OCI-LY7 (cell line): ENCODE measurements around the gene TNFAIP1. TPM values are rescaled to one million over a fixed set of nuclear protein-coding genes. Genes with fewer than 3 reads are reported as not detected.

Experiments
- BruUV-seq: library from RNA; stranded (reverse); fragments of 400-500 nt; replicated peaks from 2 replicates; lab custom pipeline; 2021; lab: Mats Ljungman, UMichigan
- CTCF ChIA-PET: fragments of 300-600 bp; sonication (Branson Sonifier 250); formaldehyde crosslinking; loops from one replicate; lab custom pipeline; 2022; ENCODE audit warnings: antibody characterized with exemption; ENCODE audit not compliant: unreplicated experiment; lab: Charles Lee
- POLR2A ChIA-PET: fragments of 300-600 bp; sonication (Branson Sonifier 250); formaldehyde crosslinking; loops from one replicate; lab custom pipeline; 2022; ENCODE audit warnings: antibody characterized with exemption; lab: Charles Lee
- DNase-seq: peaks from one replicate; pipeline ENCODE4 v3.0.0-alpha.2; 2015; ENCODE audit warnings: low spot score
- H2AFZ ChIP-seq: fragments of 200-600 bp; sonication (generic), shearing (Covaris generic); 2 replicates; pipeline ENCODE4 v1.6.1; 2014; ENCODE audit warnings: mild to moderate bottlenecking, antibody characterized with exemption, low read length, moderate library complexity
- H3K27ac ChIP-seq: fragments of 200-600 bp; sonication (generic); 2 replicates; pipeline ENCODE4 v1.5.1; 2014; ENCODE audit warnings: mixed run types, low read depth, mild to moderate bottlenecking, moderate library complexity, low read length, inconsistent platforms; ENCODE audit not compliant: poor library complexity, severe bottlenecking
- H3K36me3 ChIP-seq: fragments of 200-600 bp; sonication (generic); 2 replicates; pipeline ENCODE4 v1.6.1; 2014; ENCODE audit warnings: mild to moderate bottlenecking, antibody characterized with exemption, low read length, moderate library complexity, mixed read lengths; ENCODE audit not compliant: insufficient read depth
- H3K4me1 ChIP-seq: fragments of 200-600 bp; sonication (generic); 2 replicates; pipeline ENCODE4 v1.5.1; 2014; ENCODE audit warnings: mild to moderate bottlenecking, low read length; ENCODE audit not compliant: insufficient read depth, poor library complexity, severe bottlenecking
- H3K4me2 ChIP-seq: fragments of 200-600 bp; sonication (generic); 2 replicates; pipeline ENCODE4 v1.6.1; 2014; ENCODE audit warnings: mild to moderate bottlenecking, low read length
- H3K4me3 ChIP-seq: fragments of 200-600 bp; sonication (generic); 2 replicates; pipeline ENCODE4 v1.5.1; 2014; ENCODE audit warnings: mild to moderate bottlenecking, low read depth, low read length; ENCODE audit not compliant: poor library complexity, severe bottlenecking
- H3K79me2 ChIP-seq: fragments of 200-600 bp; sonication (generic); 2 replicates; pipeline ENCODE4 v1.6.1; 2016; ENCODE audit warnings: low read depth, mild to moderate bottlenecking, low read length, moderate library complexity, mixed read lengths; ENCODE audit not compliant: insufficient read depth
- H3K9me2 ChIP-seq: fragments of 200-600 bp; sonication (generic); 2 replicates; pipeline ENCODE4 v1.6.1; 2016; ENCODE audit warnings: mild to moderate bottlenecking, low read length, mixed read lengths; ENCODE audit not compliant: insufficient read depth
- H3K9me3 ChIP-seq: fragments of 200-600 bp; sonication (generic); 2 replicates; pipeline ENCODE4 v1.6.1; 2014; ENCODE audit warnings: mild to moderate bottlenecking, mixed run types, low read length, mixed read lengths
- H4K20me1 ChIP-seq: fragments of 200-600 bp; sonication (generic); 2 replicates; pipeline ENCODE4 v1.6.1; 2014; ENCODE audit warnings: mild to moderate bottlenecking, antibody characterized with exemption, low read length, moderate library complexity, mixed read lengths; ENCODE audit not compliant: insufficient read depth
- CTCF ChIP-seq: fragments of 200-600 bp; sonication (generic); conservative IDR thresholded peaks from 2 replicates; pipeline ENCODE4 v1.5.1; 2014; ENCODE audit warnings: mild to moderate bottlenecking, antibody characterized with exemption, low read length, moderate library complexity, mixed read lengths
- EZH2phosphoT487 ChIP-seq: fragments of 200-600 bp; sonication (generic); IDR thresholded peaks from 2 replicates; pipeline ENCODE4 v1.6.1; 2018; ENCODE audit warnings: low read depth, borderline replicate concordance, mild to moderate bottlenecking, mixed run types, antibody characterized with exemption, low read length, moderate library complexity, mixed read lengths
- intact Hi-C: fragments of 100-400 bp; cut with micrococcal nuclease; formaldehyde crosslinking; loops from one replicate; pipeline ENCODE4 v1.10.0; 2022; ENCODE audit not compliant: unreplicated experiment
- total RNA-seq, 2 experiments: library from RNA; depleted of rRNA in 1 of 2; stranded (reverse); fragments of >200 nt in 1 of 2; shearing (Covaris generic) in 1 of 2; gene quantifications; 2 replicates each; pipeline ENCODE4 v1.2.3, GENCODE V29; 2014 to 2022

Gene TNFAIP1
- total RNA-seq, 2 experiments from 2014 or later, result 14.7 to 15.5 TPM

- no peak for TF ChIP-seq EZH2phosphoT487
- no peak for TF ChIP-seq CTCF
- H3K9me2 ChIP-seq, result no peaks in the 10 kb centered on the region
- ChIA-PET CTCF (no interaction called here), POLR2A (no interaction called here)
- no peaks in the 10 kb centered on the region for H3K4me1 ChIP-seq
- H3K27ac ChIP-seq, result no peak overlapping the region
- no peak overlapping the region for H3K4me3 ChIP-seq
- DNase-seq, result no peak
- H3K36me3 ChIP-seq, result no peaks in the 10 kb centered on the region
- H3K9me3 ChIP-seq, result no peaks in the 10 kb centered on the region
- no TSS peak for BruUV-seq
- H4K20me1 ChIP-seq, result no peaks in the 10 kb centered on the region; the same call in 1 of the 2 replicates
- no peaks in the 10 kb centered on the region for H3K79me2 ChIP-seq
- H2AFZ ChIP-seq, result no peak overlapping the region
- intact Hi-C loops, result no loop called here
- H3K4me2 ChIP-seq, result no peak overlapping the region
These were observed 45.7 kb downstream of the TNFAIP1 start for GRCh38 chr17:28381141-28381825.

GRCh38 chr17:28384281-28385036, 48.9 kb downstream of the TNFAIP1 start:
- no TSS peak for BruUV-seq
- POLR2A ChIA-PET, result no interaction called here
- Histone ChIP-seq H3K9me3 (no peaks in the 10 kb centered on the region), H3K4me3 (no peak overlapping the region), H3K4me1 (no peaks in the 10 kb centered on the region), H3K36me3 (peaks cover 5% of the 10 kb centered on the region; the same call in 1 of the 2 replicates), H2AFZ (no peak overlapping the region), H3K4me2 (no peak overlapping the region), H4K20me1 (no peaks in the 10 kb centered on the region; the same call in 1 of the 2 replicates), H3K27ac (no peak overlapping the region), H3K79me2 (no peaks in the 10 kb centered on the region), H3K9me2 (no peaks in the 10 kb centered on the region)
- TF ChIP-seq CTCF, result no peak
- no peak for TF ChIP-seq EZH2phosphoT487
- intact Hi-C loops, result no loop called here
- CTCF ChIA-PET, result no interaction called here
- DNase-seq, result no peak

- Histone ChIP-seq H3K4me3 (no peak overlapping the region), H3K4me2 (no peak overlapping the region), H3K9me2 (no peaks in the 10 kb centered on the region), H3K4me1 (no peaks in the 10 kb centered on the region), H3K36me3 (peaks cover 8% of the 10 kb centered on the region), H3K9me3 (no peaks in the 10 kb centered on the region), H2AFZ (no peak overlapping the region), H3K79me2 (no peaks in the 10 kb centered on the region), H3K27ac (no peak overlapping the region), H4K20me1 (no peaks in the 10 kb centered on the region; the same call in 1 of the 2 replicates)
- no TSS peak for BruUV-seq
- no peak for DNase-seq
- intact Hi-C loops, result no loop called here
- ChIA-PET POLR2A (no interaction called here), CTCF (no interaction called here)
- no peak for TF ChIP-seq CTCF
- no peak for TF ChIP-seq EZH2phosphoT487
These were observed 49.5 kb downstream of the TNFAIP1 start for GRCh38 chr17:28385037-28385400.
